ENCODE results near the gene FAHD1. TPM values are rescaled to one million over a fixed set of nuclear protein-coding genes. Genes with fewer than 3 reads are reported as not detected.
A peak's percentile ranks its signal among the peaks of the same experiment; 100 is the strongest.

The FAHD1 gene
- total RNA-seq (ENCODE audit: unreplicated experiment) = 23.1 TPM
- long read RNA-seq, transcript FAHD1-203 (1 exons, 1,974 nt) = major isoform, 20 of 20 reads
- long read RNA-seq, partial matches to known transcripts = 0 of 20 reads
- long read RNA-seq, other reads (novel, unspliced or antisense) = 0 of 20 reads

DNA sequence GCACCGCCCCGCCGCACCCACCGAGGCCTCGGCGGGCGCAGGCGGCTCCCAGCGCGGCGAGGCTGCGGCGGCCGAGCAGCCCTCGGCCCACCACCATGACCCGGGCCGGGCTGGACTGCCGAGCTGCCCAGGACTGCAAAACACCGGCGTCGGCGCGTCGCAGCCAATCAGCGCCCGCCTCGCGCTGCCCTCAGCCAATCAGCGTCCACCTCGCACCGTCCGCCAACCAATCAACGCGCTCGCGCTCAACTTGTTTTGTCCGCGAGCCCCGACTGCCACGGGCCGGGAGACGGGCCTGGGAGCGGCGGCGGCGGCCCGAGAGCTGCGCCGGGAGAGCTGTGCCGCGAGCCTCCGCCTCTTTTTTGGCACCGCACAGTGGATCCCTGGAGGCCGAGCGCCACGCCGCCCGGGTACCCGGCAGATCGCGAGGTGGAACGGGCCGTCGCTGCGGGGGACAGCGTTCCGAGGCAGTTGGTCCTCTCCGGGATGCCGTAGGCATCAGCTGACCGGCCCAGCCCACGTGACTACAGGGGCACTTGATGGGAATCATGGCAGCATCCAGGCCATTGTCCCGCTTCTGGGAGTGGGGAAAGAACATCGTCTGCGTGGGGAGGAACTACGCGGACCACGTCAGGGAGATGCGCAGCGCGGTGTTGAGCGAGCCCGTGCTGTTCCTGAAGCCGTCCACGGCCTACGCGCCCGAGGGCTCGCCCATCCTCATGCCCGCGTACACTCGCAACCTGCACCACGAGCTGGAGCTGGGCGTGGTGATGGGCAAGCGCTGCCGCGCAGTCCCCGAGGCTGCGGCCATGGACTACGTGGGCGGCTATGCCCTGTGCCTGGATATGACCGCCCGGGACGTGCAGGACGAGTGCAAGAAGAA is at the start of gene FAHD1, which contains the start of gene HAGH:
FAHD1 (plus strand) TSS at position 516 of the 883 bp plus-strand sequence; CDS start at position 549, 33 bp downstream.
HAGH (minus strand) TSS at position 135 of the 883 bp plus-strand sequence; CDS start at position 97, 38 bp downstream.
- H3K36me3 Mint-ChIP-seq (ENCODE audit: low read depth, unreplicated experiment) = peaks cover 5% of the 10 kb centered on the region
- peak; percentile 92 for DNase-seq (ENCODE audit: low spot score)
- no peaks in the 10 kb centered on the region for H3K27me3 Mint-ChIP-seq (ENCODE audit: unreplicated experiment)
- no peak for TF ChIP-seq CTCF (IDR thresholded peaks at IDR 0.05; ENCODE audit: unreplicated experiment)
- H3K4me1 Mint-ChIP-seq (ENCODE audit: unreplicated experiment) = peaks cover 14% of the 10 kb centered on the region
- no peak within 1 kb of the TSS for H3K27ac Mint-ChIP-seq (ENCODE audit: unreplicated experiment)
- peak within 1 kb of the TSS; percentile 97 for H3K4me3 Mint-ChIP-seq (ENCODE audit: unreplicated experiment)
- no peaks in the 10 kb centered on the region for H3K9me3 Mint-ChIP-seq (ENCODE audit: unreplicated experiment)

DNA sequence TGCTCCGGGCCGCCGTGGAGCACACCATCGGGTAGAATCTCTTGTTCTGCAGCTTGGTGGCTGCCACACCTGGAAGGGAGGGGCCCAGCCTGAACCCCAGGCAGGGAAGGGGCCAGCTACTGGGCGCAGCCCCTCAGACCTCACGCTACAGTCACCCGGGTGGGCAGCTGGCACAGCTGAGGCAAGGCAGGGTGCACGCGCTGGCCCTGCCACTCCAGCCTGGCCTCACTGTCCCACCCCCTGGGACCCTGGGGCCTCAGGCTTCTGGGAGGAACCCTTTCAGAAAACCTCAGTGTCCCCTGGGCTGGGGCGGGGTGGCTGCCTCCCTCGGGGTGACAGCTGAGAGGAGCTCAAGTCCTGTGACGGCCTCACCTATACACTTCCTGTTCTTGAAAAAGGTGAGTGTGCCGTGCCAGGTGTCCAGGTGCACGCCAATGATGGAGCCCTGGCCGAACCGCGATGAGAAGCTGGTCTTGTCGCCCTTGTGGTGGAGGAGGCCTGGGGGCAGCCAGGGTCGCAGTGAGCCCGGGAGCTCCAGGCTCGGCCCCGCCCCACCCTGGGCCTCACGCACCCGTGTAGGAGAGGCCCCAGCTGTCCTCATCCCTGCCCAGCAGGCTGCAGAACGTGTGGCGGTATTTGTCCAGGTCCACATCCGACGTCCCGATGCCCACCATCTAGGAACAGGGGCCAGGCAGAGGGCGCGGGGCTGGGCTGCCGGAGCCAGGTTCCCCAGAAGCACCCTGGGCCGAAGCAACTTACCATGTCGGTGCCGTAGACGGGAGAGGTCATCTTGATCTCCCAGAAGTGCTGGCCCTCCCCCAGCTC is 49.4 kb upstream of the FAHD1 start:
- Mint-ChIP-seq H3K27ac (ENCODE audit: unreplicated experiment) (no peak overlapping the region), H3K9me3 (ENCODE audit: unreplicated experiment) (no peaks in the 10 kb centered on the region), H3K4me1 (ENCODE audit: unreplicated experiment) (peaks cover 12% of the 10 kb centered on the region), H3K36me3 (ENCODE audit: low read depth, unreplicated experiment) (no peaks in the 10 kb centered on the region), H3K4me3 (ENCODE audit: unreplicated experiment) (no peak overlapping the region), H3K27me3 (ENCODE audit: unreplicated experiment) (peaks cover 4% of the 10 kb centered on the region)
- DNase-seq (ENCODE audit: low spot score) = no peak
- TF ChIP-seq CTCF (IDR thresholded peaks at IDR 0.05; ENCODE audit: unreplicated experiment) = no peak

DNA sequence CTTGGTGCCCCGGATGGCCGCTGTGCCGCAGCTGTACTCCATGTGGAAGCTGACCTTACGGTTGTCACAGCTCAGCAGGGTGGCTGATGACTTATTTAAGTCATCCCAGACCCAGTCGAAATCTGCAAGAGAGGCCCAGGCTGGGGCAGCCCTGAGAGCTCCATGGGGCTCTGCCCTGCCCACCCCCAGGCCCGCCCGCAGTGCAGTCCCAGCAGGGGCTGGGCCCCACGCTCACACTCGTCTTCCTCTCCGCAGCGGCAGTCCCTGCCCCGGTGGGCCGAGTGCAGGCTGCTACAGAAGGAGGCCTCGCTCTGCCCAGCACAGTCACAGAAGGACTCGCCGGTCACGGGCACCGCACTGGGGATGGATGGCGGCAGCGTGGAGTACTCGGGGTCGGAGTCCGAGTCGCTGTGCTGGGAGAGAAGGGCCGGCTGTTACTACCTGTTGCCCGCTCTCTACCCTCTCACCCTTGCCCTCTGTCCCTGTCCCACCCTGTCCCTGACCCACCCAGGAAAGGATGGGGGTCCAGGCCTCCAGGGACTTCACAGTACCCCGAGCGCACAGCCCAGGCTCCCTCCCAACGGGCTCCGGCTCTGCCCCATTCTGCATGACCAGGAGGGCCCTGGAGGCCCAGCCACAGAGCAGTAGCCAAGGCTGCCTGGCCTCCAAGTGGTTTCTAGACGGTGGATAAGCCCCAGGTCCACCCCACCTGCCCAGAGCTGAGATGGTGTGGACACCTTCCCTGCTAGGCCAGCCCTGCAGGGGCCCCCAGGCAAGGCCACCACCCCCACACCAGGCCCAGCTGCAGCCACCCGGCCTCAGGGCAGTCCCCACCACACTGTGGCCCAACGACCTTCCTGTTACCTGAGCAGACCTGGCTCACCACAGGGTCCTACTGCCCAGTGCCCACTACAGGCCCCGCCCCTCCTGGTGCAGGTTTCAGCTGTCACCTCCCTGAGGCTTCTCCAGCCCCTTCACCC is 48.5 kb upstream of the FAHD1 start:
- H3K27ac Mint-ChIP-seq (ENCODE audit: unreplicated experiment) = peak overlapping the region; percentile 78
- no peak for TF ChIP-seq CTCF (IDR thresholded peaks at IDR 0.05; ENCODE audit: unreplicated experiment)
- H3K9me3 Mint-ChIP-seq (ENCODE audit: unreplicated experiment) = no peaks in the 10 kb centered on the region
- no peak for DNase-seq (ENCODE audit: low spot score)
- no peaks in the 10 kb centered on the region for H3K36me3 Mint-ChIP-seq (ENCODE audit: low read depth, unreplicated experiment)
- H3K27me3 Mint-ChIP-seq (ENCODE audit: unreplicated experiment) = peaks cover 6% of the 10 kb centered on the region
- no peak overlapping the region for H3K4me3 Mint-ChIP-seq (ENCODE audit: unreplicated experiment)
- peaks cover 16% of the 10 kb centered on the region for H3K4me1 Mint-ChIP-seq (ENCODE audit: unreplicated experiment)

GRCh38 chr16:1779234-1779701 is 47.7 kb upstream of the FAHD1 start:
- DNase-seq (ENCODE audit: low spot score) = no peak
- peaks cover 13% of the 10 kb centered on the region for H3K4me1 Mint-ChIP-seq (ENCODE audit: unreplicated experiment)
- no peak overlapping the region for H3K4me3 Mint-ChIP-seq (ENCODE audit: unreplicated experiment)
- H3K36me3 Mint-ChIP-seq (ENCODE audit: low read depth, unreplicated experiment) = no peaks in the 10 kb centered on the region
- peaks cover 6% of the 10 kb centered on the region for H3K27me3 Mint-ChIP-seq (ENCODE audit: unreplicated experiment)
- H3K27ac Mint-ChIP-seq (ENCODE audit: unreplicated experiment) = peak overlapping the region; percentile 78
- H3K9me3 Mint-ChIP-seq (ENCODE audit: unreplicated experiment) = no peaks in the 10 kb centered on the region
- TF ChIP-seq CTCF (IDR thresholded peaks at IDR 0.05; ENCODE audit: unreplicated experiment) = no peak
